HepG2 (cell line): ENCODE results near the gene CDC25C. TPM values are rescaled to one million over a fixed set of nuclear protein-coding genes. Genes with fewer than 3 reads are reported as not detected.

Experiments
- MTA1 ChIP-seq: sonication (generic); formaldehyde crosslinking; IDR thresholded peaks from 2 replicates; pipeline ENCODE4 v1.4.0; 2020; ENCODE audit warnings: missing genetic modification reagents, mild to moderate bottlenecking, borderline replicate concordance
- ZBTB20 ChIP-seq: sonication (generic); formaldehyde crosslinking; IDR thresholded peaks from 2 replicates; pipeline ENCODE4 v1.8.1; 2023; ENCODE audit warnings: missing genetic modification reagents, low read depth, mild to moderate bottlenecking, borderline replicate concordance
- ZNF605 ChIP-seq: sonication (generic); formaldehyde crosslinking; IDR thresholded peaks from 2 replicates; pipeline ENCODE4 v1.8.0; 2022; ENCODE audit warnings: mild to moderate bottlenecking, missing genetic modification reagents
- polyA plus RNA-seq, 8 experiments: library from polyadenylated mRNA; depleted of rRNA in 3 of 8; stranded (reverse) in 7 of 8; unstranded in 1 of 8; fragments of >200 nt; fragmentation: Illumina TruSeq in 4 of 8; extraction: Trizol in 4 of 8; gene quantifications; 2 replicates each; pipeline versions ENCODE4 v1.2.1 to v1.2.3, GENCODE V29; 2011 to 2016; ENCODE audit warnings: low read depth in 4 of 8, missing spikeins in 1 of 8, mixed read lengths in 1 of 8; ENCODE audit not compliant: insufficient read depth in 1 of 8
- total RNA-seq, 5 experiments: library from RNA; depleted of rRNA; stranded (reverse); fragments of >200 nt; fragmentation: Illumina TruSeq; extraction: Trizol; gene quantifications; 2 replicates each; pipeline ENCODE4 v1.2.3, GENCODE V29; 2016; ENCODE audit warnings: low read depth in 1 of 5
- TF ChIP-seq, protein P1 (sequence below): sonication (generic); formaldehyde crosslinking; IDR thresholded peaks from 2 replicates; pipeline ENCODE4 v1.4.0; 2020; ENCODE audit warnings: missing genetic modification reagents
- TF ChIP-seq, protein P2 (sequence below): sonication (generic); formaldehyde crosslinking; IDR thresholded peaks from 2 replicates; pipeline ENCODE4 v1.4.0; 2020; ENCODE audit warnings: missing genetic modification reagents
- TF ChIP-seq, protein P3 (sequence below): sonication (generic); formaldehyde crosslinking; IDR thresholded peaks from 2 replicates; pipeline ENCODE4 v1.4.0; 2020; ENCODE audit warnings: mild to moderate bottlenecking, missing genetic modification reagents
- TF ChIP-seq, protein P4 (sequence below): sonication (generic); formaldehyde crosslinking; IDR thresholded peaks from 2 replicates; pipeline ENCODE4 v1.4.0; 2020; ENCODE audit warnings: missing genetic modification reagents, mild to moderate bottlenecking, borderline replicate concordance
- TF ChIP-seq, protein P5 (sequence below): sonication (generic); formaldehyde crosslinking; IDR thresholded peaks from 2 replicates; pipeline ENCODE4 v1.8.1; 2023; ENCODE audit warnings: mild to moderate bottlenecking, moderate library complexity, missing genetic modification reagents
- TF ChIP-seq, protein P6 (sequence below): sonication (generic); formaldehyde crosslinking; IDR thresholded peaks from 2 replicates; pipeline ENCODE4 v1.8.0; 2022; ENCODE audit warnings: mild to moderate bottlenecking, missing genetic modification reagents

Gene CDC25C
- total and polyA plus RNA-seq, 2 of the 13 experiments (the other 11 are each of a cell fraction or from before 2014, with no cell fraction given) = 17.7 to 27.6 TPM

DNA sequence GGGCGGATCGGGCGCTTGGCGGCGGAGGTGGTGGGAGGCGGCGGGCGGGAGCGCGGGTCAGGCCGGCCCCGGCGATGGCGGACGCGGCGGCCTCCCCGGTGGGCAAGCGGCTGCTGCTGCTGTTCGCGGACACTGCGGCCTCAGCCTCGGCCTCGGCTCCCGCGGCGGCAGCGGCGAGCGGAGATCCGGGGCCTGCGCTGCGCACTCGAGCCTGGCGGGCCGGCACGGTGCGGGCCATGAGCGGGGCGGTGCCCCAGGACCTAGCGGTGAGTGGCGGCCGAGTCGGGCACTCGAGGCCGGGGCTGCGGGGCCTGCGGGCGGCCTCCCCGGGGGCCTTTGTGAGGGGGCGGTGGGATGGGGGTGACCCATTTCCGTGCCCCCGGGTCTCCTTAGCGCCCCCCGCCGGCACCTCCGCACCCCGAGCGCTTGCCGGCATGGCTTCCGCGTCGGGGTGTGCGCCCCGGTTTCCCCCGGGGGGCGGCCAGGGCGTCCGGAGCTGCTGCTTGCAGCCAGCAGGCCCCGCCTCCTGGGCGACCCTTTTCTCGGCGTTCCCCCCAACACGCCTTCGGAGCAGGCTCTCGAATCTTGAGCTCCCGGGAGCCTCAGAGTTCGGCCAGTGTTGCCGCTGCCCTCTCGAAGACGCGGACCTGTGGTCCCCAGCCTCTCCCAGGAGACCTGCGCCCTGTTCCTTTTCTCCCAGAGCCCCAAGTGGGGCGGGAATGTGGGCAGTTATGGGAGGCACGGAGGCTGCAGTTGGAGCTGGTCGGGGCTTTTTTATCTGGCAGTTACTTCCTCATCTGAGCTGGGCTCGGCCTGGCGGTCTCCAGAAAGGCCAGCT lies 21.3 kb upstream of the CDC25C start (continued):
- TF ChIP-seq, protein P1, sequence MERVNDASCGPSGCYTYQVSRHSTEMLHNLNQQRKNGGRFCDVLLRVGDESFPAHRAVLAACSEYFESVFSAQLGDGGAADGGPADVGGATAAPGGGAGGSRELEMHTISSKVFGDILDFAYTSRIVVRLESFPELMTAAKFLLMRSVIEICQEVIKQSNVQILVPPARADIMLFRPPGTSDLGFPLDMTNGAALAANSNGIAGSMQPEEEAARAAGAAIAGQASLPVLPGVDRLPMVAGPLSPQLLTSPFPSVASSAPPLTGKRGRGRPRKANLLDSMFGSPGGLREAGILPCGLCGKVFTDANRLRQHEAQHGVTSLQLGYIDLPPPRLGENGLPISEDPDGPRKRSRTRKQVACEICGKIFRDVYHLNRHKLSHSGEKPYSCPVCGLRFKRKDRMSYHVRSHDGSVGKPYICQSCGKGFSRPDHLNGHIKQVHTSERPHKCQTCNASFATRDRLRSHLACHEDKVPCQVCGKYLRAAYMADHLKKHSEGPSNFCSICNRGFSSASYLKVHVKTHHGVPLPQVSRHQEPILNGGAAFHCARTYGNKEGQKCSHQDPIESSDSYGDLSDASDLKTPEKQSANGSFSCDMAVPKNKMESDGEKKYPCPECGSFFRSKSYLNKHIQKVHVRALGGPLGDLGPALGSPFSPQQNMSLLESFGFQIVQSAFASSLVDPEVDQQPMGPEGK (CRISPR knock-in tag) = peak; percentile 93
- TF ChIP-seq MTA1 (CRISPR knock-in tag) (peak; percentile 58; the same call in 1 of the 2 replicates), ZNF605 (CRISPR knock-in tag) (0 out of 2 replicates have a peak, but pooled peaks have one; percentile 51), ZBTB20 (CRISPR knock-in tag) (no peak)
- TF ChIP-seq, protein P2, sequence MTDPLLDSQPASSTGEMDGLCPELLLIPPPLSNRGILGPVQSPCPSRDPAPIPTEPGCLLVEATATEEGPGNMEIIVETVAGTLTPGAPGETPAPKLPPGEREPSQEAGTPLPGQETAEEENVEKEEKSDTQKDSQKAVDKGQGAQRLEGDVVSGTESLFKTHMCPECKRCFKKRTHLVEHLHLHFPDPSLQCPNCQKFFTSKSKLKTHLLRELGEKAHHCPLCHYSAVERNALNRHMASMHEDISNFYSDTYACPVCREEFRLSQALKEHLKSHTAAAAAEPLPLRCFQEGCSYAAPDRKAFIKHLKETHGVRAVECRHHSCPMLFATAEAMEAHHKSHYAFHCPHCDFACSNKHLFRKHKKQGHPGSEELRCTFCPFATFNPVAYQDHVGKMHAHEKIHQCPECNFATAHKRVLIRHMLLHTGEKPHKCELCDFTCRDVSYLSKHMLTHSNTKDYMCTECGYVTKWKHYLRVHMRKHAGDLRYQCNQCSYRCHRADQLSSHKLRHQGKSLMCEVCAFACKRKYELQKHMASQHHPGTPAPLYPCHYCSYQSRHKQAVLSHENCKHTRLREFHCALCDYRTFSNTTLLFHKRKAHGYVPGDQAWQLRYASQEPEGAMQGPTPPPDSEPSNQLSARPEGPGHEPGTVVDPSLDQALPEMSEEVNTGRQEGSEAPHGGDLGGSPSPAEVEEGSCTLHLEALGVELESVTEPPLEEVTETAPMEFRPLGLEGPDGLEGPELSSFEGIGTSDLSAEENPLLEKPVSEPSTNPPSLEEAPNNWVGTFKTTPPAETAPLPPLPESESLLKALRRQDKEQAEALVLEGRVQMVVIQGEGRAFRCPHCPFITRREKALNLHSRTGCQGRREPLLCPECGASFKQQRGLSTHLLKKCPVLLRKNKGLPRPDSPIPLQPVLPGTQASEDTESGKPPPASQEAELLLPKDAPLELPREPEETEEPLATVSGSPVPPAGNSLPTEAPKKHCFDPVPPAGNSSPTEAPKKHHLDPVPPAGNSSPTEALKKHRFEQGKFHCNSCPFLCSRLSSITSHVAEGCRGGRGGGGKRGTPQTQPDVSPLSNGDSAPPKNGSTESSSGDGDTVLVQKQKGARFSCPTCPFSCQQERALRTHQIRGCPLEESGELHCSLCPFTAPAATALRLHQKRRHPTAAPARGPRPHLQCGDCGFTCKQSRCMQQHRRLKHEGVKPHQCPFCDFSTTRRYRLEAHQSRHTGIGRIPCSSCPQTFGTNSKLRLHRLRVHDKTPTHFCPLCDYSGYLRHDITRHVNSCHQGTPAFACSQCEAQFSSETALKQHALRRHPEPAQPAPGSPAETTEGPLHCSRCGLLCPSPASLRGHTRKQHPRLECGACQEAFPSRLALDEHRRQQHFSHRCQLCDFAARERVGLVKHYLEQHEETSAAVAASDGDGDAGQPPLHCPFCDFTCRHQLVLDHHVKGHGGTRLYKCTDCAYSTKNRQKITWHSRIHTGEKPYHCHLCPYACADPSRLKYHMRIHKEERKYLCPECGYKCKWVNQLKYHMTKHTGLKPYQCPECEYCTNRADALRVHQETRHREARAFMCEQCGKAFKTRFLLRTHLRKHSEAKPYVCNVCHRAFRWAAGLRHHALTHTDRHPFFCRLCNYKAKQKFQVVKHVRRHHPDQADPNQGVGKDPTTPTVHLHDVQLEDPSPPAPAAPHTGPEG (CRISPR knock-in tag) = no peak
- TF ChIP-seq, protein P3, sequence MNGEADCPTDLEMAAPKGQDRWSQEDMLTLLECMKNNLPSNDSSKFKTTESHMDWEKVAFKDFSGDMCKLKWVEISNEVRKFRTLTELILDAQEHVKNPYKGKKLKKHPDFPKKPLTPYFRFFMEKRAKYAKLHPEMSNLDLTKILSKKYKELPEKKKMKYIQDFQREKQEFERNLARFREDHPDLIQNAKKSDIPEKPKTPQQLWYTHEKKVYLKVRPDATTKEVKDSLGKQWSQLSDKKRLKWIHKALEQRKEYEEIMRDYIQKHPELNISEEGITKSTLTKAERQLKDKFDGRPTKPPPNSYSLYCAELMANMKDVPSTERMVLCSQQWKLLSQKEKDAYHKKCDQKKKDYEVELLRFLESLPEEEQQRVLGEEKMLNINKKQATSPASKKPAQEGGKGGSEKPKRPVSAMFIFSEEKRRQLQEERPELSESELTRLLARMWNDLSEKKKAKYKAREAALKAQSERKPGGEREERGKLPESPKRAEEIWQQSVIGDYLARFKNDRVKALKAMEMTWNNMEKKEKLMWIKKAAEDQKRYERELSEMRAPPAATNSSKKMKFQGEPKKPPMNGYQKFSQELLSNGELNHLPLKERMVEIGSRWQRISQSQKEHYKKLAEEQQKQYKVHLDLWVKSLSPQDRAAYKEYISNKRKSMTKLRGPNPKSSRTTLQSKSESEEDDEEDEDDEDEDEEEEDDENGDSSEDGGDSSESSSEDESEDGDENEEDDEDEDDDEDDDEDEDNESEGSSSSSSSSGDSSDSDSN (CRISPR knock-in tag) = peak; percentile 98; the same call in 1 of the 2 replicates
- TF ChIP-seq, protein P4, sequence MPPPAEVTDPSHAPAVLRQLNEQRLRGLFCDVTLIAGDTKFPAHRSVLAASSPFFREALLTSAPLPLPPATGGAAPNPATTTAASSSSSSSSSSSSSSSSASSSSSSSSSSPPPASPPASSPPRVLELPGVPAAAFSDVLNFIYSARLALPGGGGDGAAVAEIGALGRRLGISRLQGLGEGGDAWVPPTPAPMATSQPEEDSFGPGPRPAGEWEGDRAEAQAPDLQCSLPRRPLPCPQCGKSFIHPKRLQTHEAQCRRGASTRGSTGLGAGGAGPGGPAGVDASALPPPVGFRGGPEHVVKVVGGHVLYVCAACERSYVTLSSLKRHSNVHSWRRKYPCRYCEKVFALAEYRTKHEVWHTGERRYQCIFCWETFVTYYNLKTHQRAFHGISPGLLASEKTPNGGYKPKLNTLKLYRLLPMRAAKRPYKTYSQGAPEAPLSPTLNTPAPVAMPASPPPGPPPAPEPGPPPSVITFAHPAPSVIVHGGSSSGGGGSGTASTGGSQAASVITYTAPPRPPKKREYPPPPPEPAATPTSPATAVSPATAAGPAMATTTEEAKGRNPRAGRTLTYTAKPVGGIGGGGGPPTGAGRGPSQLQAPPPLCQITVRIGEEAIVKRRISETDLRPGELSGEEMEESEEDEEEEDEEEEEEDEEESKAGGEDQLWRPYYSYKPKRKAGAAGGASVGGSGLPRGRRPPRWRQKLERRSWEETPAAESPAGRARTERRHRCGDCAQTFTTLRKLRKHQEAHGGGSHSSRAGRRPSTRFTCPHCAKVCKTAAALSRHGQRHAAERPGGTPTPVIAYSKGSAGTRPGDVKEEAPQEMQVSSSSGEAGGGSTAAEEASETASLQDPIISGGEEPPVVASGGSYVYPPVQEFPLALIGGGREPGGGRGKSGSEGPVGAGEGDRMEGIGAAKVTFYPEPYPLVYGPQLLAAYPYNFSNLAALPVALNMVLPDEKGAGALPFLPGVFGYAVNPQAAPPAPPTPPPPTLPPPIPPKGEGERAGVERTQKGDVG = no peak
- TF ChIP-seq, protein P5, sequence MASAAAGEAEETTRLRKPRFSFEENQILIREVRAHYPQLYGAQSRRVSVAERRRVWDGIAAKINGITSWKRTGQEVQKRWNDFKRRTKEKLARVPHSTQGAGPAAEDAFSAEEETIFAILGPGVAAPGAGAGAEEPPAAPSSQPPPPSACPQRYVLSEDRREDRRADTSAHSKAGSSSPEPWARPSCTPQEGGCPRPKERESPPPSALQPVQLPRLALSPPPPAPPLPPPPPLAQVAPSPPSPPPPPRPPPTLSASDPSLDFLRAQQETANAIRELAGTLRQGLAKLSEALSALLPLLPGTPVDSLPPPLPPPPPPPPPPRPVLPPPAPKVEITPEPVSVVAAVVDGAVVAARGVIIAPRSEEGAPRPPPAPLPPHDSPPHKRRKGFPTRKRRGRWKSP = no peak
- TF ChIP-seq, protein P6, sequence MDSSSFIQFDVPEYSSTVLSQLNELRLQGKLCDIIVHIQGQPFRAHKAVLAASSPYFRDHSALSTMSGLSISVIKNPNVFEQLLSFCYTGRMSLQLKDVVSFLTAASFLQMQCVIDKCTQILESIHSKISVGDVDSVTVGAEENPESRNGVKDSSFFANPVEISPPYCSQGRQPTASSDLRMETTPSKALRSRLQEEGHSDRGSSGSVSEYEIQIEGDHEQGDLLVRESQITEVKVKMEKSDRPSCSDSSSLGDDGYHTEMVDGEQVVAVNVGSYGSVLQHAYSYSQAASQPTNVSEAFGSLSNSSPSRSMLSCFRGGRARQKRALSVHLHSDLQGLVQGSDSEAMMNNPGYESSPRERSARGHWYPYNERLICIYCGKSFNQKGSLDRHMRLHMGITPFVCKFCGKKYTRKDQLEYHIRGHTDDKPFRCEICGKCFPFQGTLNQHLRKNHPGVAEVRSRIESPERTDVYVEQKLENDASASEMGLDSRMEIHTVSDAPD = no peak
